Measurements from ENCODE around the gene JAKMIP1.

- no peak for TF ChIP-seq HDGF (IDR thresholded peaks at IDR 0.05; ENCODE audit: borderline replicate concordance)
- no peak for TF ChIP-seq BHLHE40 (IDR thresholded peaks at IDR 0.05; ENCODE audit: borderline replicate concordance)
- TF ChIP-seq FOXK2 (IDR thresholded peaks at IDR 0.05): no peak
- TF ChIP-seq FOXM1 (IDR thresholded peaks at IDR 0.05; ENCODE audit: borderline replicate concordance): no peak
- no peak for TF ChIP-seq SP1 (IDR thresholded peaks at IDR 0.05)
- no peak for TF ChIP-seq ELF4 (IDR thresholded peaks at IDR 0.05)
- TF ChIP-seq NFRKB (IDR thresholded peaks at IDR 0.05): no peak
- TF ChIP-seq FOXA1 (IDR thresholded peaks at IDR 0.05): no peak
- no peak for TF ChIP-seq ZNF384 (IDR thresholded peaks at IDR 0.05)
- no peak for TF ChIP-seq SUZ12 (IDR thresholded peaks at IDR 0.05)
- no peak for TF ChIP-seq L3MBTL2 (conservative IDR thresholded peaks at IDR 0.05)
Observed at GRCh38 chr4:5990446-5991160, 209.7 kb downstream of the JAKMIP1 start.
